Stimulated activated CD4-positive, alpha-beta T cell treated with anti-CD3 and anti-CD28 coated beads, Interleukin-12 subunit alpha, Interleukin-12 subunit beta, amount 100 ng/mL, for 4 hours (primary cell): ENCODE results near the gene CAMKK2.
"Not testable (repeated sequence)": the region's sequence is repeated elsewhere in the genome, so short reads cannot be mapped to it uniquely, and the experiment has no call there.

Experiments used
- DNase-seq: peaks from one replicate; pipeline ENCODE4 v3.0.0-alpha.2; 2020

CAMKK2 gene

GRCh38 chr12:121278169-121279070 lies 18.1 kb downstream of the CAMKK2 start:
- DNase-seq: no peak

GRCh38 chr12:121277374-121277759 lies 19.1 kb downstream of the CAMKK2 start:
- no peak for DNase-seq

GRCh38 chr12:121274036-121274763 lies 22.3 kb downstream of the CAMKK2 start:
- DNase-seq: no peak

GRCh38 chr12:121273364-121273896 lies 23.1 kb downstream of the CAMKK2 start:
- DNase-seq: no peak

GRCh38 chr12:121267822-121268221 lies 28.7 kb downstream of the CAMKK2 start:
- no peak for DNase-seq

- DNase-seq: no peak
Observed at GRCh38 chr12:121264951-121265515, 31.5 kb downstream of the CAMKK2 start.

GRCh38 chr12:121264135-121264534 lies 32.4 kb downstream of the CAMKK2 start:
- no peak for DNase-seq

GRCh38 chr12:121263206-121263935 lies 33.1 kb downstream of the CAMKK2 start:
- DNase-seq: no peak

GRCh38 chr12:121261398-121261797 lies 35.1 kb downstream of the CAMKK2 start:
- DNase-seq: no peak

GRCh38 chr12:121260091-121260490 lies 36.4 kb downstream of the CAMKK2 start:
- DNase-seq: no peak

- no peak for DNase-seq
Observed at GRCh38 chr12:121259074-121259473, 37.4 kb downstream of the CAMKK2 start.

GRCh38 chr12:121257704-121258449 lies 38.6 kb downstream of the CAMKK2 start:
- DNase-seq: not testable (repeated sequence)

GRCh38 chr12:121255433-121255832 lies 41.1 kb downstream of the CAMKK2 start:
- DNase-seq: no peak

- no peak for DNase-seq
Observed at GRCh38 chr12:121253638-121254335, 42.7 kb downstream of the CAMKK2 start.

- DNase-seq: no peak
Observed at GRCh38 chr12:121252712-121253345, 43.7 kb downstream of the CAMKK2 start.

GRCh38 chr12:121251838-121252237 lies 44.7 kb downstream of the CAMKK2 start:
- no peak for DNase-seq

GRCh38 chr12:121250359-121250758 lies 46.1 kb downstream of the CAMKK2 start:
- no peak for DNase-seq

- no peak for DNase-seq
Observed at GRCh38 chr12:121248622-121249021, 47.9 kb downstream of the CAMKK2 start.

GRCh38 chr12:121246893-121247557 lies 49.5 kb downstream of the CAMKK2 start:
- DNase-seq: no peak

- DNase-seq: no peak
Observed at GRCh38 chr12:121245951-121246350, 50.6 kb downstream of the CAMKK2 start.
